NCI-H146 treated with DMSO at 0.1 percent for 48 hours (cell line): ENCODE data around the gene CAMSAP1.

Experiments
- DNase-seq: peaks from one replicate; lab custom pipeline; 2025; ENCODE audit not compliant: unreplicated experiment; lab: John Stamatoyannopoulos, UW

Gene CAMSAP1

GRCh38 chr9:135840107-135840506 is 67.2 kb downstream of the CAMSAP1 start:
- no peak for DNase-seq

DNA sequence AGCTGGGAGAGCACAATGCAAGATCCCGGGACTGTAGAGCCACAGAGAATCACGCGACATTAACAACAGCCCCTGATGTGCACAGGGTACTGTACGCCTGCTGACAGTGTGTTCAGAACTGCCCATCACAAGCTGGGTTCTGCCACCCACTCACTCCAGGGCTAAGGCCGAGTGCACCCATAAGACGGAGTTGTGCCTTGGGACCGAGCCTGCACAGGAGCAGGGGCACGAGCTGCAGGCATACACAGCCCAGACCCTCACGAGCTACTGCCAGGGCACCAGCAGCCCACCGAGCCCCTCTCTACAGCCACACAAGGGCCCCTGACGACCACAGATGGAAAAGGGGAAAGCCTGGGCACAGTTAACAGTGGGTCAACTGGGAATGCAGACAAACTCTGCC is 67.8 kb downstream of the CAMSAP1 start:
- DNase-seq: no peak

DNA sequence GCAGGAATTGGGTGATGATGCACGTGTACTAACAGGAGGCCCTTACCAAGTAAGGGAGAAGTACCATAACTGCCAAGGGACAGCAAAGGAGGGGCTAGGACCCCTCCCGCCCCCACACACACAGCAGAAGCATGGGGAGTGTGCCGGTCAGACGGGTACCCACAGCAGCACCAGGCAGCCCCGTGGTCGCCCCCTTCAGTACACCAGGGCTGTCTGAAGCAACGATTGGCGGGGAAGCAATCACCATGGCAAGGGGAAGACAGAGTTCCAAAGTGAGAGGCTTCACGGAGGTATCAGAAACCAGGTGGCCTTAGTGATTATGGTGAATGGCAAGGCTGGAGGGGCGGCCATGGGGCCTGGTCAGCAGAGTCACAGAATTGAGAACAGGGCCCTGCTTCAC is 72.2 kb downstream of the CAMSAP1 start:
- DNase-seq: no peak

- no peak for DNase-seq
Observed at GRCh38 chr9:135833864-135834263, 73.5 kb downstream of the CAMSAP1 start.

GRCh38 chr9:135830496-135830895 is 76.8 kb downstream of the CAMSAP1 start:
- DNase-seq: no peak

DNA sequence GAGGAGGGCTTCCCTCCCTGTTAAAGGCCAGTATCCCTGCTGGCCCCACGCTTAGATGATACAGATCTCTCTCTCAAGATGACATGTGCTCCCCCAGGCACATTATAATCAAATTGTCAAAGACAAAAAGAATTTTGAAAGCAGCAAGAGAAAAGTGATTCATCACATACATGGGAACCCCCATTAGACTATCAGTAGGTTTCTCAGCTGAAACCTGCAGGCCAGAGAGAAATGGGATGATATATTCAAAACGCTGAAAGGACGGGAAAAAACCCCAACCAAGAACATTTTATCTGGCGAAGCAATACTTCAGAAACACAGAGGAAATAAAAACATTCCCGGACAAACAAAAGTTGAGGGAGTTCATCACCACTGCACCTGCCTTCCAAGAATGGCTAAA is 78.7 kb downstream of the CAMSAP1 start:
- DNase-seq: no peak

- DNase-seq: no peak
Observed at GRCh38 chr9:135827866-135828580, 79.3 kb downstream of the CAMSAP1 start.

- no peak for DNase-seq
Observed at GRCh38 chr9:135827301-135827700, 80.0 kb downstream of the CAMSAP1 start.

- DNase-seq: no peak
Observed at GRCh38 chr9:135826188-135826545, 81.2 kb downstream of the CAMSAP1 start.

- no peak for DNase-seq
Observed at GRCh38 chr9:135825435-135826187, 81.7 kb downstream of the CAMSAP1 start.

DNA sequence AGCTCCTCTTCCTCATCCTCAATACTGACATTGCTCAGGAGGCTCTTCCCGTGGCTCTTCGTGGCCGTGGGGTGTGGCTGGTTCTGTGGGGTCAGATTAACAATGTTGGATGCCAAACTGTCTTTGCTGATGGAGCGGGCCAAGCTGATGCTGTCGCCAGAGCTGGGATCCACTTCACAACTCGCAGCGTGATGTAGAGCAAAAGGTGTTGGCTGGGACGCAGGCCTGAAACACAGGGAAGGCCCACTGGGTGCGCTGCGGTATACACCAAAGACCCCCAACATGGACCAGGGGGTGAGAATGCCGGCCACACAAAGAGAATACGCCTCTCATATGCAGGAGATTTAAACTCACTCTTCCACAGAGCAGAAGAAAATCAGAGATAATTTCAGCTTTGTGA is 84.3 kb downstream of the CAMSAP1 start:
- DNase-seq: no peak

DNA sequence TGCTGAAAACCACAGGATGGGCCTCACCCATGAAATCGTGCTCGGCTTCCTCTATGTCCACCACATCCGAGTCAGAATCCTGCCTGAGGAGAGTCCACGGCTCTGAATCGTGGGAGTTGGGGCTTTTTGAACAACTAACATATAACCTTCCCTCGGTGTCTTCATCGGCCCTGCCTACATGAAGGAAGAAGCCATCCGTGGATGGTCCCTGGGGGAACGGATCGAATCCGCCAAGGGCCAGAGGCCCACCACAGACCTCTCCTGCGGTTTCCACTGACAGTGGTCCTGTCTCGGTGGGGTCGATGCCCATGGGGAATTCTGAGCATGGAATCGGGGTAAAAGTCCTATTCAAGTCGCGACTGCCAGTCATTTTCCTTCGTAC is 85.0 kb downstream of the CAMSAP1 start:
- DNase-seq: no peak

DNA sequence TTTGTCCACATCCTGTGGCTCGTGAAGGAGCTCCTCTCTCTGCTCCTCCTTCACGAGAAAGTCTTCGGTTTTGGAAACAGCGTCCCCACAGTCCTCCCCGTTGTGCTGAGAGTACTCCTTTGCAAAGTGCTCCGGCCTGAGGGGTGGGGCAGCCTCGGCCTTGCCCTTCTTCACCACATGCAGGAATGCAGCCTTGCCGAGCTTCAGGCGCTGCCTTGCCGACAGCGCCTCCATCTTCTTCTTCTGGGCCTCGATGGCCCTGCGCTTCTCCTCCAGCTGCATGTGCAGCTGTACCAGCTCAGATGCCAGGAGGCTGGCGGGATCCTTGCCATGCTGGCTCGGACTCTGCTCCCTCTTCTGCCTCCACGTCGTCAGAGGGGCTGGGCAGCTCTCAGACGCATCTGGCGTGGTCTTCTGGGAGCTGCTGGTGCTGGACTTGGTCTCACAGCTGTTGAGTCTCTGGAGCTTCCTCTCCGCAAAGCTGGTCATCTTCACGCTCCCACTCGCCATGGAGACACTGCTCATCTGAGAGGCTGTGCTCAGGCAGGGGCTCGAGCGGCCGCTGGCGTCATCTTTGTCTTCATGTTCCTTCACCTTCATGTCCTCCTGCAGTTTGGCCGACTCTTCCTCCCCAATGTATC is 85.5 kb downstream of the CAMSAP1 start:
- DNase-seq: no peak

DNA sequence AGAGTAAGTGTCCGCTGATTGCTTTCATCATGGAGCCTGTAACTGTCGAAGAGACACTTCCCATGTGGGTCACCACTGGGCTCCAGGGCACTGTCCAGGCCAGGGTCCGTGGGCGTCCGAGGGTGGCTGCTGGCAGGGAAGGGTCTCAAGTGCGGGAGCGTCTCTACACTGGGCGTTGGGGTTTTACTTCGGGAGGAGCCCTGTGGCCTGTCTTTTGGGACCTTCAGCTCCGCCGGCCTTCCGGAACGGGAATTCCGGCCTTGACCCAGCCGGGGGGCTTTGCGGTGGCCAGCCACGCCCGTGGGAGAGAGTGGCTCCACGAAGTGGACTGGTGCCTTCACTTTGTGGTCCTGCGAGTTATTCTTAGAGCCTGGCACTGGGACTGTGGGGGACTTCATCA is 86.2 kb downstream of the CAMSAP1 start:
- DNase-seq: no peak

GRCh38 chr9:135820661-135821060 is 86.7 kb downstream of the CAMSAP1 start:
- no peak for DNase-seq

- no peak for DNase-seq
Observed at GRCh38 chr9:135819905-135820304, 87.4 kb downstream of the CAMSAP1 start.

- DNase-seq: no peak
Observed at GRCh38 chr9:135818718-135819475, 88.4 kb downstream of the CAMSAP1 start.

DNA sequence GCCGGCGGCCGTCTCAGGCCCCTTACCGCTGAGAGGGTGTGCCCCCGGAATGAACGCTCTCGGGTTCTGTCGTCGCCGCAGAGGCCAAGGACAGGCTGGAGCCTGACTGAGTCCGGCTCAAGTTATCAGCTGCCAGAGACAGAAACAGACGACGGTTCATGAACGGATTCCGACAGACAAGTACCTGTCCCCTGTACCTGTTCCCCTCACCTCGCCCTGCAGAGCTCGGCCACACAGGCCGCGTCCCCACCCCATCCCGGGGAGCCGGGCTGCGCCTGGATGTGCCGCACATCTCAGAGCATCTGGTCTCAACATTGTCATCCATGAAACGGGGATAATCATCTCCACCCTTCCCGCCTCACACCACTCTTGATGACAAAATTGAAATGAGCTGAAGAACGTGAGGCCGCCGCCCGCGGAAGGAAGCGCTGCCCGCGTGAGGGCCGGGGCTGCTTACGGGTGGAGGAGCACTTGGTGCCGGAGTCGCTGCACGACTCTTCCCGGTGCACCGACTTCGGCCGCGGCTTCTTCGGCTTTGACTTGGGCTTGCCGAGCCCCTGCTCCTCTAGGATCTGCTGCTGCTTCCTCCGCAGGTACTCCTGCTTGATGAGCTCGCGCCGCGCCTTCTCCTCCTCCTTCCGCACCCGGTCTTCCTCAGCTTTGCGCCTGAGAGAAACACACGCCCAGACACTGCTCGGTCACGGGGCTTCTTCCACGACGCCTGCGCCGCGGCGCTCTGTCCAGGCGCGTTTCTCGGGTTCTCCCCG is 89.2 kb downstream of the CAMSAP1 start:
- no peak for DNase-seq

GRCh38 chr9:135816651-135816970 is 90.7 kb downstream of the CAMSAP1 start:
- no peak for DNase-seq

DNA sequence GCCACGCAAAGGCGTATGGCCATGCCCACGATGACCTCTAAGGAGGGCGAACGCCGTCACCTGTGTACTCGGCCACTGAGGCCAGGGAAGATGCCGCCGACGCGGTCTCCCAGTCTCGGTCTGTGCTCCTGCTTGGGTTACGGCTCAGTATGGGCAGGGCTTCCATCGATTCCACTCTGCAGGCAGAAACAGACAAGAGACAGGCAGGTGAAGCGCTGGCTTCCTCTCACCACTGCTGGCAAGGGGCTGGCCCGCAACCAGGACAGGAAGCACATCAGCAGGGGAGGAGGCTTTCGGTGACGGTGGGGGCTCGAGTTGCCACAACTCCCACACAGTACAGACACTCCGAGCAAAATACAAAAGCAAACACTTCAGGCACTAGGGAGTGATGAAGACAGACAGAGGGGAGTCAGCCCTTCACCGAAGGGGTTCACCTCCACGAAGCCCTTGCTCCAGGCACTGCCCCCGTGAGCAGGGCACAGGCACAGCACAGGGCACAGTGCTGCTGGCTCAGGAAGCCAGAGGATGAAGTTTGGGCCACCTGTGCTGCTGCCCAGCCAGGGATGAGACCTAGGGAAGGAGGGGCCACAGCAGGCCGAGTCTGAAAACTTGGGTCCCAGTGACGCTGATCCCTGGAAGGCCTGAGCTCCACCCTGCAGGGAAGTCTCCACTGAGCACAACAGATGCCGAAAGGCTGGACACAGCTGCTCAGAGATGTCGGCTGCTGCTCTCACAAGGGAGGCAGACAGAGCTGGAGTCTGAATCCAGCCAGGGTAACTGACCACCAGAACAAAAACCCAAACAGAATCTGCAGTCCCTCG is 91.3 kb downstream of the CAMSAP1 start:
- DNase-seq: no peak
